ENCODE measurements around the gene RNF152.

DNA sequence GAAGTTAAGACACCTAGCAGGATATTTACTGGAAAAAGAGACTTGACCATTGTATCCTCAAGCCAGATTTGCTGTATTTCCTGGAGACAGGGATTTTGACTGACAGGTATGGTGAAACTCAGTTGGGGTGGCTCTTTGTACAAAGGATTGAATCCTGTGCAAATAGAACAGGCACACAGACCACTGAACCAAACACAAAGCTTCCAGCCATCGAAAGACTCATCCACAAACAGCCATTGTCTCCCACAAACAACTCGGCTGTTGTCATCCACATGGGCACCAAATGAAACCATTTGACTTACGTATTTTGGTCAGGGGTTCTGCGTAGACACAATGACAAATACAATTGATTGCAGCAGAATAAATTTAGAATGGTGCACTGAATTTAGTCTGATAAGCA is 15.9 kb downstream of the RNF152 start:
- no peak for TF ChIP-seq POLR2A (IDR thresholded peaks at IDR 0.05)
- TF ChIP-seq, protein P1, sequence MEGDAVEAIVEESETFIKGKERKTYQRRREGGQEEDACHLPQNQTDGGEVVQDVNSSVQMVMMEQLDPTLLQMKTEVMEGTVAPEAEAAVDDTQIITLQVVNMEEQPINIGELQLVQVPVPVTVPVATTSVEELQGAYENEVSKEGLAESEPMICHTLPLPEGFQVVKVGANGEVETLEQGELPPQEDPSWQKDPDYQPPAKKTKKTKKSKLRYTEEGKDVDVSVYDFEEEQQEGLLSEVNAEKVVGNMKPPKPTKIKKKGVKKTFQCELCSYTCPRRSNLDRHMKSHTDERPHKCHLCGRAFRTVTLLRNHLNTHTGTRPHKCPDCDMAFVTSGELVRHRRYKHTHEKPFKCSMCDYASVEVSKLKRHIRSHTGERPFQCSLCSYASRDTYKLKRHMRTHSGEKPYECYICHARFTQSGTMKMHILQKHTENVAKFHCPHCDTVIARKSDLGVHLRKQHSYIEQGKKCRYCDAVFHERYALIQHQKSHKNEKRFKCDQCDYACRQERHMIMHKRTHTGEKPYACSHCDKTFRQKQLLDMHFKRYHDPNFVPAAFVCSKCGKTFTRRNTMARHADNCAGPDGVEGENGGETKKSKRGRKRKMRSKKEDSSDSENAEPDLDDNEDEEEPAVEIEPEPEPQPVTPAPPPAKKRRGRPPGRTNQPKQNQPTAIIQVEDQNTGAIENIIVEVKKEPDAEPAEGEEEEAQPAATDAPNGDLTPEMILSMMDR (IDR thresholded peaks at IDR 0.05) = no peak

Data from thyroid gland (tissue), 4 donors.